Amniotic stem cell (primary cell): ENCODE data around the gene TSPAN14.

Experiments used
- DNase-seq: peaks from one replicate; lab custom pipeline; 2025; lab: John Stamatoyannopoulos, UW

TSPAN14 gene

GRCh38 chr10:80487791-80488538 lies 33.9 kb downstream of the TSPAN14 start:
- no peak for DNase-seq

DNA sequence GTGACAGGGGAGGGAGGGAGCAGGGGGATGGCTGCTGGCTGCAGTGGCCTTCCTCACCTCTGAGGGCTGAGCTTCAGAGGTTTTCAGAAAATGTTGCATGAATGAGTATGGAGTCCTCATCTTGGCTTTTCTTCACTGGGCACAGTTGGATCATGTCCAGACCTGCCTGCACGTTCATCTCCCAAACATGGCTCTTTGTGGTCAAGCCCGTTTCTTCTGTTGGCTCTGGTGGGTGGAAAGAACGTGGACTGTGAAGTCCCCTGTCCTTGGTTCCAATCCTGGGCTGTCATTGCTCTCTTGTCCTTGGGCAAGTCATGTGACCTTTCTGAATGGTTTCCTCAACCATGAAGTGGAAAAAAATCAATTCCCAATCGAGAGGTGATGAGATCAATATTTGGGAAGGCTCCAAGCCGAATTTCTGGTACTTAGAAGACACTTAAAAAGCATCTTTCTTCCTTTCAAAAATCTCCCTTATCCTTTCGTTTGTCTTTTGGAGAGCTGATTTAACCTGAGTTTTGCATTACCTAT lies 34.5 kb downstream of the TSPAN14 start:
- no peak for DNase-seq

DNA sequence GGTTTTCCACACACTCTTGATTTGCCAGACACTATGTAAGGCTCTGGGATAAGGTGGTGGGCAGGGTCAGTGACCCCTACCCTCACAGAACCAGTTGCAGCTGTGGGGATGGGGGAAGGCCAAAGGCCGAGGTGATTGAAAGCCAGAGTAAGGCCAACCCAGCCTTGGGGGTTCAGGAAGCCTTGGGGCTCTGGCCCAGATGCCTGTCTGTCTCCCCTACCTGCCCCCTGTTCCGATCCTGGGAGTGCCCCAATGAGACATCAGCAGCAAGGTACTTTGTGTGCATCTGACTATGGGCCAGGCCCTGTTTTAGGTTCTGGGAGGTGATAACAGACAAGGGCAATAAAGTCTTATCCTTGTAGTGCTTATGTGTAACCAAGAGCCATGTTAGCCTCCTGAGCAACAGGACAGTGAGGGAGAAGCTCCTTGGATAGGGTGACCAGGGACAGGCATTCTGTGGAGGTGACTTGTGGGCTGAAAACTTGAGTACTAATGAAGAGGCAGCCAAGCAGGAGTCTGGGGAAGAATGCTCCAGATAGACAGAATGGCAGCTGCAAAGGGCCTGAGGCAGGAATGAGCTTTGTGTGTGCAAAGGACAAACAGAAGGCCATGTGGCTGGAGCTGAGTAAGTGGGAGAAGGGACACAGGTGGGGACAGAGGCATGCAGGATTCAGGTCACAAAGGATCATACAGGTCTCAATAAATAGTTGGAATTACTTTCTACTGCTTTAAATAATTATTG lies 35.4 kb downstream of the TSPAN14 start:
- DNase-seq = no peak

DNA sequence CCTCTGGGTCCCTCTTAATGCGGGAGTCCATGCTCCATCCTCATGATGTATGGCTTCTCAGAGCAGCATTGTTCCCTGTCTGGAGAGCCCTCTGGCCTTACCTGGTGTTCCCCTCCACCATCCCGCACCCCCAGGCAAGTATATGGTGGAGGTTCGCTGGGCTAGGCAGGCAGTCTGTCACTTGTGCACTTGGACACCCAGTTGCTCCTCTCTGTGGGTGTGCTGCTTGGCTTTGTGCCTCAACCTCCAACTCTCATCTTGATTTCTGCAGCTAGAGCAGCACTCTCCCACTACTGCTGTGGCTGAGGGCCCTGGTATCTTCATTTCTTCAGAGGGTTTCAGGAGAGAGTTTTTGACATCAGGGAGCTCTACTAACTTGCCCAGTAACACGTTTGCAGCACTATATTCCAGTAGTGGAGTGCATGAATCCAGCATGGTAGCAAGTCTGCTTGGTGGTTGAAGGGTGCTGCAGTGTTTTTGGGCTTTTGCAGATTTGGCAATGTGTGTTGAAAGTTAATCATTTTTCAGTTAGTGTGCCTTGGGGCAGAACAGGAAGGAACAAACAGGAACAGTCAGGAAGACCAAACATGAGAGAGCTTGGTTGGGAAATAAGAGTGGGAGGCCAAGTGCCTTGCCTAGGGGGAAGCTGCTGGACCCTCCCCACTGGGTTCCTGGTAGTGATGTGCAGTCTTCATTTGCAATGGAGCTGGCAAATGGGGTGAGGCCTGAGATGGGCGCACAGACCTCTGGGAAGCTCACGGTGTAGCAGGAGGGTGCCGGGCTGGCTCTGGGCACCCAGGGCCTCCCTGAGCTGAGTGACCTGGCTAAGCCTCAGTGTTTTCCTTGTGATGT lies 37.4 kb downstream of the TSPAN14 start:
- DNase-seq = no peak

- DNase-seq = no peak
Measured at GRCh38 chr10:80492848-80493521, 38.9 kb downstream of the TSPAN14 start.

DNA sequence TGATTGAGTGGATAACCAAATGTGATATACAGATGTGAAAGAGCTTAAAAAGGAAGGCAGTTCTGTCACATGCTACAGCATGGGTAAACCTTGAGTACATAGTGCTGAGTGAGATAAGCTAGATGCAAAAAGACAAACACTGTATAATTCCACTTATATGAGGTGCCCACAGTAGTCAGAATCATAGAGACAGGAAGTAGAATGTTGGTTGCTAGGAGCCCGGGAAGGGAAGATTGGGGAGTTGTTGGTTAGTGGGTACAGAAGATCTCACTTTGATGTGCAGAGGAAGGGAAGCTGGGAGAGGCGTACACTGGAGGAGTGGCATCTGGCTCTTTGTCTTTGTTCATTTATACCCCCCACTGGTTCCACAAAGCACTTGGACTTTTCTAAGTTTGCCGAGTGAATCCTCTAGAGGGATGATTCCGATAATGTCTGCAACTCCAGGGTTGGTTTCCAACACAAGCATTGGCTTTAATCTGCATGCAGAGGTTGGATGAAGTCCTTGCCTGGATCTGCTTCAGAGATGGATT lies 39.5 kb downstream of the TSPAN14 start:
- DNase-seq = no peak

DNA sequence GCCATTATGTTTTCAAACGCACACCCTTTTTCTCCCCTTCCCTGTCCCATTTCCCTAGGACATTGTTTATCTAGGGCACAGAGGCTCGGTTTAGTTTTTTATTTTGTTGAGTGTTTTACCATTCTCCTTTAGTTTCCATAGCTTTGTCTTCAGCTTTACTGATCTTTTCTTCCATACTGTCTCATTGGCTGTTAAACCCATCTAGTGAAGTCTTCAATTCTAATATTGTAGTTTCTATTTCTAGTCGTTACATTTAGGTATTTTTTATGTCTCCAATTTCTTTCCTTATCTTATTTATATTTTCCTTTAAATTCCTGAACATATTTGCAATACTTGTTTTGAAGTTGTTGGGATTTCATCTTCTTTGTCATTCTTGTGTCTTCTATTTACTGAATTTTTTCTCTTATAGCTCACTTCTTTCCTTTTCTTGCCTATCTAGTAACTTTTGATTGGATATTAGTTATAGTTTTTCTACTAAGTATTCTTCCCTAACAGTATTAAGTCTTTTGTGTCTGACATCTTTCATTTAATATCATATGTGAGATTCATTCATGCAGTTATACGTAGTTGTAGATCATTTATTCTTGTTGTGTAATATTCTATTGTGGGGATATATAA lies 42.6 kb downstream of the TSPAN14 start:
- no peak for DNase-seq

DNA sequence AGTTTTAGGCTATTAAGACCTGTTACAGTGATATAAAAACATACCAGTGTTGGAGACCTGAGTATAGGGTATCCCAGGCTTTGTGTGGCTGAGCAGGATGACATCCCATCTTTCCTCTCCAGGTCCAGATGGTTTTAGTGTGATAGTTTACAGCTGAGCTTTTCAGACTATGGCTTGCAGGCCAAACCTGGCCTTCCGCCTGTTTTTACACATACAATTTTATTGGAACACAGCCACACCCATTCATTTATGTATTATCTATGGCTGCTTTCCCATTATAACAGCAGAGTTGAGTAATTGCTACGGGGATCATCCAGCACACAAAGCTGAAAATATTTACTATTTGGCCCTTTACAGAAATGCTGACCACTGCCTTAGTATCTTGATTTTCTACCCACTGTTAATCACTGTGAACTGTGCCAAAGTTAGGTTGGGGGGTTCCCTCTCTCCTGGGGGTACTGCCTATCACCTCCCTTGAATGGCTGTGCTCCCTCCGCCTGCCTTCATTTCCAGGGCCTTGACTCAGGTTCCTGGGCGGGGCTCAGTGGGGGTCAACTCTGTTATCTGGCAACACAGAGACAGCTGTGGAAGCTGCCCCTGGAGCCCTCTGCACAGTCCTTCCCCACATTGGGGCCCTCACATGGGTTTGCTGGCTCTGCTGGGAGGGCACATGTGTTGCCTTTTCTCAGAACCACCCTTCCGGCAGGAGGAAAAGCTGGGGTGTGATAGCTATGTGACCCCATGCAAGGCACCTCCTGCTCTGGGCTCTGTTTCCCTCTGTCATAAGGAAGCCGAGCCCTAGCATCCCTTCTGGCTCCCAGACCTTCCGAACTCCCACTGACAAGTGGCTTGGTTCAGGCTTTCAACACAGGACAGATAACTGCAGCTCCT lies 43.3 kb downstream of the TSPAN14 start:
- no peak for DNase-seq

DNA sequence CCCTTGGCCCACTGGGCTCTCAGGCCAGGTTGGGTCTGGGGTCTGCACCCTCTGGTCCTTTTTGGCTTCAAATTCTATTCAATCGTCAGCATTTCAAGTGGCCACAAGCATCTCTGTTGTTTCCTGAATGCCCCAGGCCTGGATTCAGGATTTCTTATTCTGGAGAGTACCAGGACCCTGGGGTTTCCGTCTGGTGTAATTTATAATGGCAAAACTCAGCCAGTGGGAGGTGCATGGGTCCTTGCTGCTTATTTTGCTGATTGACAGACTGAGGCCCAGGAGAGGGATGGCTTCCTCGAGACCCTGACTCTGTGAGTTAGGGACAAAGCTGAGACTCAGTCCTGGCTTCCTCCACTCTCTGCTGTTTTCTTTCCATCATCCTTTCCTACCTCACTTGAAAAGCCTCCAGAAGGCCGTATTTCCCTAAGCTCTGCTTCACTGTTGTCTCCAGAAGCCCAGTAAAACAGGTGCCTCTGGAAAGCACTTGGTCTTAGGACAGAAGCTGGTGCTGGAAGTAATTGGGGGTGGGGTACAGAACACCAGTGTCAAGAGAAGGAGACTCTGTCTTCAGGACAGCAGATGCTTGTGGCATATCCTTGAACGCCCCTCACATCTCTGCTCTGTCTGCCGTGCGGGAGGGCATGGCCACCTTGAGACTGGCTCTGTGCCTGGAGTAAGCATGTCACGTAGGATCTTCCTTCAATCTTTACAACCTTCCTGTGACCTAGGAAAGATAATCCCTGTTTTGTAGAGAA lies 44.1 kb downstream of the TSPAN14 start:
- DNase-seq = no peak

DNA sequence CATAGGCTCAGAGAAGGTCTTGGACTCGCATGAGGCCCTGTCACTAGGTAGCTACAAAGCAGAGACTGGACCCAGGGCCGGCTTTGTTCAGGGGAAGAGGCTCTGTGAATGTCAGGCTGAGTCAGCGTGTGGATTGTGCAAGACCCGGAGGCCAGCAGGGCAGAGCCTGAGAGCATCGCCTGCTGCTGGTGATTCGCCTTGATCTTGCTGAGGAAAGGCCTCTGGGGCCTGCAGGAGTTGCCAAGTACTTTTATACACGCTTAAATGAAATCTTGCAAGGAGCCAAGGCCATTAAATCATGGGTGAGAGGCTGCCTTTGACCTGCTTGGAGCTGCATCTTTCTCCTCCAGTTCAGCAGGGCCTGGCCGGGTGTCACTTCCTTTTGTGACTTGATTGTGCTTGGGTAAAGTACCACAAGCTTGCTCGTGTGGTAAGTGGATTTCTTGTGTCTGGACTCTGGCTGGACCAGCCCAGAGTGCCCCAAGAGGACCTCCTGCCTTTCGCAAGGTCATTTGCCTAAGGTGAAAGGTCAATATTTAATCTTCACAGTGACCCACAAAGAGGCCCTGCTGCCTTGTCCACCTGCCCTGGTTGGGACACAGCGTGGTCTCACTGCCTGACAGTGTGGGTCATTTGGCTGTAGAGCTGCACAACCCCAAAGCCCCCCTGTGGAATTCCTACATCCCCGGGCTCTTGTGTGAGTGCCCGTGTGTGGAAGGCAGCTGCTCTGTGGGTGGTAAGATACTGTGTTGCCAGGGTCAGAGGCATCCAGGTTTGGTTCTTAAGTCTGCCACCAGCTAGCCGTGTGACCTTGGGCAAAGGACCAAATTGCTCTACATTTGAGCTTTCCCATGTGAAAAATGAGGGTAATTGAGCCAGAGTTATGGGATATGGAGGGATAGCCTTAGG lies 45.0 kb downstream of the TSPAN14 start:
- peak; percentile 86 for DNase-seq

DNA sequence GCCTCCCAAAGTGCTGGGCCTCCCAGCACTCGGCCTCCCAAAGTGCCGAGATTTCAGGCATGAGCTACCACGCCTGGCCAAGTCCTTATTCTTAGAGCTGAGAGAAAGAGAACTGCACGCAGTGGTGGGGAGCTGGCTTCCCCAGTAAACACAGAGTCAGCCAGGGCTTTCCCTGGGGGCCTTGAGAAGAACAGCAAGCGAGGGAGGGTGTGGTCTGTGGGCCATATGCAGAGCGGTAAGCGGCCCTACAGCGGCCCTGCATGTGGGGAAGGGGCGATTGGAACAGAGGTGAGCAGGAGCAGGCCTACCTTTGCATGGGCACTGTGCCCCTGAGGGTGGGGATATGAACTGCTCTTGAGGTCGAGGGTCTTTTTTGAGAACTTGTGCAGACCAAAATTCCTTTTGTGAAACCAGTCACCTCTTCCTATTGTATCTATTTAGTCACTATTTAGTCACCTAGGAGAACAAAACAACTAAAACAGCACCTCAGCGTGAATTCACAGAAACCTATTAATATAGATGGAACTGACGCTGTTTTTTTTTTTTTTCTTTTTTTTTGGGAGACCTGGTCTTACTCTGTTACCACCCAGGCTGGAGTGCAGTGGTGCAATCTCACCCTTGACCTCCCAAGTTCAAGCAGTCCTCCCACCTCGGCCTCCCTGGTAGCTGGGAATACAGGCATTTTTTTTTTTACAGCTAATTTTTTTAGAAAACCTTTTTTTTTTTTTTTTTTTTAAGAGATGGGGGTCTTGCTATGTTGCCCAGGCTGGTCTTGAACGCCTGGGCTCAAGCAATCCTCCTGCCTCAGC lies 46.7 kb downstream of the TSPAN14 start:
- DNase-seq = no peak

GRCh38 chr10:80501381-80501912 lies 47.3 kb downstream of the TSPAN14 start:
- DNase-seq = no peak

- DNase-seq = no peak
Measured at GRCh38 chr10:80501913-80502521, 47.9 kb downstream of the TSPAN14 start.

DNA sequence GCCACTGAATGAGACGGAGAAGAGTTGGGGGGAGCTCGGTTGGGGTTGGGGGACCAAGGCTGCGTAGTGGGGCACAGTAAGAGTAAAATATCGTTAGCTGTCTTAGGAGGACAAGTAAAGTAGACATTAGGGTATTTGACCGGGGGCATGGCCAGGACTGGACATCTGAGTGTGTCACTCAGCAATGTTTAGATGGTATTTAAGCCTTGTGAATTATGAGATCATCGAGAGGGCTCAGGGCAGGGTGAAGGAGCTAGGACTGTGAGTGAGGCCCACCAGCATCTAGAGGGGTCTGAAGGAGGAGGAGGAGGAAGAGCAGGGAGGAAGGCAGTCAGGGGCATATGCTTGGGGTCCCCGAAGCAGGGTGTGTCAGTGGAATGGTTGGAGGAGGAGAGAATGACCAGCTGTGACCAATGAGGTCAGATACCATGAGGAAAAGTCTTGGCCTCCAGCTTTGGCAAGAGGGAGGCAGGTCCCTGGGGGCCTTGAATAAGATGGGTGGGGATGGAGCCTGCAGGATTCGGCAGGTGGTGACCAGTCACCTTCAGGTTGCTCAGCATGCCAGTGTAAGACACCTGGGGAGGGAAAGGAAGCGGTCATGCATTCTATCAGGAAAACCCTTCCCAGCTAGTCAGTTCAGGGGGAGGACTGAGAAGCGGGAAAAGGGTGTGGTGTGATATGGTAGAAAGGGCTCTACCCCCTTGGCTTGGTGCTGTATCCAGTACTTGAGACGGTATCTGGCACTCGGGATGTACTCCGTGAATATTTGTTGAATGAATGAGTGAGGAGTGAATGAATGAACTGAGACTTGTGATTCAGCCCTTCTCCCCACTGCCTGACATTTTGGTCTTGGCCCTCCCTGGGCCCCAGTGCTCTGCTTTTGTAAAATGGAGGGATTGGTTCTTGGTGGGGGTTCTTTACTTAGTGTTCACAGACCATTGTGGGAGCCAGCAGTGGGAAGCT lies 48.8 kb downstream of the TSPAN14 start:
- DNase-seq = no peak

- DNase-seq = no peak
Measured at GRCh38 chr10:80503584-80504157, 49.6 kb downstream of the TSPAN14 start.
